Fibroblast of mammary gland (primary cell): ENCODE measurements around the gene RTEL1.

Experiments
- DNase-seq: peaks from one replicate; pipeline ENCODE4 v3.0.0-alpha.2; 2010; ENCODE audit warnings: low read depth
- H3K4me3 ChIP-seq: 2 replicates; pipeline ENCODE4 v1.5.1; 2011; ENCODE audit warnings: low read depth, mild to moderate bottlenecking, low read length, moderate library complexity; ENCODE audit not compliant: control insufficient read depth
- TF ChIP-seq, protein P1 (sequence below): conservative IDR thresholded peaks from 2 replicates; pipeline ENCODE4 v1.5.1; 2011; ENCODE audit warnings: low read depth, low read length, inconsistent platforms; ENCODE audit not compliant: control insufficient read depth, insufficient read depth

RTEL1 gene

DNA sequence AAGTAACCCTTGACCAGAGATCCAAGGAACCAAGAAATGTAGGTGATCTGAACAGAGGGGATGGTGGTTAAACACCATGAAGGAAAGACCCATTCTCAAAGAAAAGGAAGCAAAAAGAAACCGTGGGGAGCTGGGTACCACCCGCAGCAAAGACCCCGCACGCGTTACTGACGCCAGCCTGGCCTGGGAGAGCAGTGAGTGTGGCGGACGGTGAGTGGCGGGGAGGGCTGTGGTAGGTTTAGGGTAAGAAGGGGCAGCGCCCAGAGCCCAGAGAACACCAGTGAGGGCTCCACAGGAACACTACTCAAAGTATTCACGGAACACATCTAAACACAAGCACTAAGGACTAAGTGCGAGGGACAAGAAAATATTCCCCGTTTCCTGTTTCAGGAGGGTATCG, 35.4 kb upstream of the RTEL1 start:
- TF ChIP-seq, protein P1, sequence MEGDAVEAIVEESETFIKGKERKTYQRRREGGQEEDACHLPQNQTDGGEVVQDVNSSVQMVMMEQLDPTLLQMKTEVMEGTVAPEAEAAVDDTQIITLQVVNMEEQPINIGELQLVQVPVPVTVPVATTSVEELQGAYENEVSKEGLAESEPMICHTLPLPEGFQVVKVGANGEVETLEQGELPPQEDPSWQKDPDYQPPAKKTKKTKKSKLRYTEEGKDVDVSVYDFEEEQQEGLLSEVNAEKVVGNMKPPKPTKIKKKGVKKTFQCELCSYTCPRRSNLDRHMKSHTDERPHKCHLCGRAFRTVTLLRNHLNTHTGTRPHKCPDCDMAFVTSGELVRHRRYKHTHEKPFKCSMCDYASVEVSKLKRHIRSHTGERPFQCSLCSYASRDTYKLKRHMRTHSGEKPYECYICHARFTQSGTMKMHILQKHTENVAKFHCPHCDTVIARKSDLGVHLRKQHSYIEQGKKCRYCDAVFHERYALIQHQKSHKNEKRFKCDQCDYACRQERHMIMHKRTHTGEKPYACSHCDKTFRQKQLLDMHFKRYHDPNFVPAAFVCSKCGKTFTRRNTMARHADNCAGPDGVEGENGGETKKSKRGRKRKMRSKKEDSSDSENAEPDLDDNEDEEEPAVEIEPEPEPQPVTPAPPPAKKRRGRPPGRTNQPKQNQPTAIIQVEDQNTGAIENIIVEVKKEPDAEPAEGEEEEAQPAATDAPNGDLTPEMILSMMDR = no peak

GRCh38 chr20:63624486-63624885, 33.6 kb upstream of the RTEL1 start:
- peak; percentile 46 for DNase-seq
- TF ChIP-seq, protein P1 = no peak
- H3K4me3 ChIP-seq = no peak overlapping the region

More for the DNA sequence above, 35.4 kb upstream of the RTEL1 start:
- no peak for DNase-seq
- H3K4me3 ChIP-seq = no peak overlapping the region

DNA sequence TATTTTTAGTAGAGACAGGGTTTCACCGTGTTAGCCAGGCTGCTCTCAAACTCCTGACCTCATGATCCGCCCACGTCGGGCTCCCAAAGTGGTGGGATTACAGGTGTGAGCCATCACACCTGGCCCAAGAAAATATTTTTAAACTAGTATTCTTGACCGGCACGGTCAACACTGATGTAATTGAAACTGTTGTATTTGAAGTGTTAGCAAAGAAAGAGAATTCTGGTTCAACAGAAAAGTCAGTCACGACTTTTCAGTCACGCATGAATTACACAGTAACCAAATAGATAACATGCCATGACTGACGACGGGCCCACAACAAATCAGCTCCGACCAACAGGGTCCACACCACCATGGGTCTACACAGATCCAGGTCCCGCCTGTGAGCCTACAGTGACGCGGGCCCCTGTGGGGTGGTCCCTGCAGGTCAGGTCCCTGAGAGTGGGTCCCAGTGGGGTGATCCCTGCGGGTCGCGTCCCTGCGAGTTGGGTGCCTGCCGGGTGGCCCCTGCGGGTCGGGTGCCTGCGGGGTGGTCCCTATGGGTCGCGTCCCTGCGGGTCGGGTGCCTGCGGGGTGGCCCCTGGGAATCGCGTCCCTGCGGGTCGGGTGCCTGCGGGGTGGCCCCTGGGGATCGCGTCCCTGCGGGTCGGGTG, 32.2 kb upstream of the RTEL1 start:
- peak; percentile 27 for DNase-seq
- TF ChIP-seq, protein P1 = no peak

GRCh38 chr20:63626424-63627128, 31.5 kb upstream of the RTEL1 start, which contains the start of gene GMEB2:
GMEB2 (minus strand) TSS chr20:63627101; CDS start chr20:63619397, 7,704 bp downstream.
- TF ChIP-seq, protein P1 = no peak
- DNase-seq = peak; percentile 61
- peak within 1 kb of the TSS; percentile 83 for H3K4me3 ChIP-seq

More for the DNA sequence above, 32.2 kb upstream of the RTEL1 start:
- peak overlapping the region; percentile 69 for H3K4me3 ChIP-seq

DNA sequence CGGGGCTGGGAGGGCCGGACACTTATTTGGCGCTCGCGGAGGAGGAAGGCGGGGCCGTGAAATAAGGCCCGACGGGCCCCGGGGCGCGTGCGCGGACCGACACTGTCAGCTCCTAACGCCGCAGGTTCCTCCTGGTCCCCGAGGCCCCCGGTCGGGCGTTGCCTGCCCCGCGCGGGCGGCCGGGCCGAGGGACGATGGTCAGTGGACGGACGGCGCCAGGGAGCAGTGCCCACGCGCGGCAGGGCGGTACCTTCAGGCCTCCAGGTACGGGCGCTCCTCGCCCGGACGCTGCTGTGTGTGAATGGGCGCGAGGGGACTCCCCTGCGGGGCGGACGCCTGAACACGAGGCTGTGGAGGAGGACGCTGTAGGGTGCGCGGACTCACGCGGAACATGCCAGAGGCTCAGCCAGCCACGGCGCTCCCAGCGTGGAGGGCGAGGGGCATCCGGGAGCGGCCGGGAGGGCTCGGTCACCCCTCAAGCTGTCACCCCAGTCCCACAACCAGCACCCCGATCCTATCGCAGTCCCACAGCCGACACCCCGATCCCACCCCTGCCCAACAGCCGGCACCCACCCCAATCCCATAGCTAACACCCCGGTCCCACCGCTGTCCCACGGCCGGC, 30.9 kb upstream of the RTEL1 start:
- peak; percentile 91 for DNase-seq
- H3K4me3 ChIP-seq = peak overlapping the region; percentile 83
- TF ChIP-seq, protein P1 = no peak

- no peak for DNase-seq
- H3K4me3 ChIP-seq = peak overlapping the region; percentile 83
- TF ChIP-seq, protein P1 = no peak
Observed at GRCh38 chr20:63627751-63628245, 30.3 kb upstream of the RTEL1 start.
